C4-2B (cell line): ENCODE measurements around the gene MAPK14.

Experiments used
- ZFX ChIP-seq: fragments of 450-650 bp; IDR thresholded peaks from 2 replicates; pipeline ENCODE4 v1.6.1; 2017
- TF ChIP-seq, protein P1 (sequence below): fragments of 450-650 bp; conservative IDR thresholded peaks from 2 replicates; pipeline ENCODE4 v1.5.1; 2017; ENCODE audit warnings: mild to moderate bottlenecking

DNA sequence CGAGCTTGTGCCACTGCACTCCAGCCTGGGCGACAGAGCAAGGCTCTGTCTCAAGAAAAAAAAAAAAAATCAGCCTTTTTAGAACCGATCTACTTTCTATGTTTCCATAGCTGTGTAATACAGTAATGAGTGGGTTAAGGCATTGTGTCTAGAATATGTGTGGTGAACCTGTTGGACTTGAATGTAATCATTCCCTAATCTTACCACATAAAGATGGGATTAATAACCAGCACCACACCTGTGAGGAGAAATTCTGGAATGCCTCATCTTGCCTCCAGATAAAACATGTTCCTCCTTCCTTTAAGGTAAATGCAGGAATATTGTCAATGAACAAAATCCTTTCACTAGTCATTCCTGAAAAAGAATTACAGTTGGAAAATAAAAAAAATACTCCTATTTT, 43.7 kb downstream of the MAPK14 start:
- TF ChIP-seq, protein P1, sequence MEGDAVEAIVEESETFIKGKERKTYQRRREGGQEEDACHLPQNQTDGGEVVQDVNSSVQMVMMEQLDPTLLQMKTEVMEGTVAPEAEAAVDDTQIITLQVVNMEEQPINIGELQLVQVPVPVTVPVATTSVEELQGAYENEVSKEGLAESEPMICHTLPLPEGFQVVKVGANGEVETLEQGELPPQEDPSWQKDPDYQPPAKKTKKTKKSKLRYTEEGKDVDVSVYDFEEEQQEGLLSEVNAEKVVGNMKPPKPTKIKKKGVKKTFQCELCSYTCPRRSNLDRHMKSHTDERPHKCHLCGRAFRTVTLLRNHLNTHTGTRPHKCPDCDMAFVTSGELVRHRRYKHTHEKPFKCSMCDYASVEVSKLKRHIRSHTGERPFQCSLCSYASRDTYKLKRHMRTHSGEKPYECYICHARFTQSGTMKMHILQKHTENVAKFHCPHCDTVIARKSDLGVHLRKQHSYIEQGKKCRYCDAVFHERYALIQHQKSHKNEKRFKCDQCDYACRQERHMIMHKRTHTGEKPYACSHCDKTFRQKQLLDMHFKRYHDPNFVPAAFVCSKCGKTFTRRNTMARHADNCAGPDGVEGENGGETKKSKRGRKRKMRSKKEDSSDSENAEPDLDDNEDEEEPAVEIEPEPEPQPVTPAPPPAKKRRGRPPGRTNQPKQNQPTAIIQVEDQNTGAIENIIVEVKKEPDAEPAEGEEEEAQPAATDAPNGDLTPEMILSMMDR = no peak
- TF ChIP-seq ZFX = no peak
